HG03196 (cell line): ENCODE measurements around the gene CDHR2.
"Not testable (repeated sequence)": the region's sequence is repeated elsewhere in the genome, so short reads cannot be mapped to it uniquely, and the experiment has no call there.

ENCODE experiments used
- ATAC-seq: cut with Tn5 transposase; IDR thresholded peaks from one replicate; pipeline ENCODE4 v1.9.1; 2021; ENCODE audit not compliant: unreplicated experiment

CDHR2 gene

GRCh38 chr5:176564002-176564401, 14.9 kb downstream of the CDHR2 start:
- ATAC-seq: no peak

- ATAC-seq: no peak
These were observed 16.7 kb downstream of the CDHR2 start for GRCh38 chr5:176565760-176566288.

- no peak for ATAC-seq
These were observed 19.5 kb downstream of the CDHR2 start for GRCh38 chr5:176568657-176569056.

GRCh38 chr5:176570044-176570443, 20.9 kb downstream of the CDHR2 start:
- ATAC-seq: no peak

- ATAC-seq: no peak
These were observed 24.6 kb downstream of the CDHR2 start for GRCh38 chr5:176573564-176574296.

- ATAC-seq: no peak
These were observed 25.1 kb downstream of the CDHR2 start for GRCh38 chr5:176574297-176574591.

- ATAC-seq: no peak
These were observed 25.9 kb downstream of the CDHR2 start for GRCh38 chr5:176575066-176575465.

- no peak for ATAC-seq
These were observed 26.6 kb downstream of the CDHR2 start for GRCh38 chr5:176575488-176576422.

- ATAC-seq: no peak
These were observed 28.4 kb downstream of the CDHR2 start for GRCh38 chr5:176577312-176578176.

GRCh38 chr5:176578391-176578808, 29.3 kb downstream of the CDHR2 start:
- ATAC-seq: no peak

GRCh38 chr5:176579323-176579722, 30.2 kb downstream of the CDHR2 start:
- ATAC-seq: no peak

- no peak for ATAC-seq
These were observed 32.2 kb downstream of the CDHR2 start for GRCh38 chr5:176581361-176581760.

GRCh38 chr5:176583076-176583475, 33.9 kb downstream of the CDHR2 start:
- no peak for ATAC-seq

GRCh38 chr5:176587398-176587797, 38.3 kb downstream of the CDHR2 start:
- no peak for ATAC-seq

GRCh38 chr5:176588297-176588696, 39.2 kb downstream of the CDHR2 start:
- ATAC-seq: no peak

- ATAC-seq: no peak
These were observed 40.1 kb downstream of the CDHR2 start for GRCh38 chr5:176589039-176589769.

GRCh38 chr5:176590035-176590717, 41.0 kb downstream of the CDHR2 start:
- no peak for ATAC-seq

GRCh38 chr5:176591667-176592066, 42.5 kb downstream of the CDHR2 start:
- not testable (repeated sequence) for ATAC-seq

GRCh38 chr5:176592573-176592972, 43.4 kb downstream of the CDHR2 start:
- ATAC-seq: no peak
